Hepatocyte (in vitro differentiated cells): ENCODE results near the gene JMJD1C. TPM values are rescaled to one million over a fixed set of nuclear protein-coding genes. Genes with fewer than 3 reads are reported as not detected.

Experiments
- DNase-seq: peaks from one replicate; pipeline ENCODE4 v3.0.0-alpha.2; 2016; ENCODE audit warnings: low spot score
- H2AFZ ChIP-seq: fragments of 200-600 bp; sonication (generic); 2 replicates; pipeline ENCODE4 v1.6.0; 2016; ENCODE audit warnings: antibody characterized with exemption, mild to moderate bottlenecking
- H3K27ac ChIP-seq: fragments of 200-600 bp; sonication (generic); 2 replicates; pipeline ENCODE4 v1.5.1; 2016; ENCODE audit warnings: mild to moderate bottlenecking
- H3K27me3 ChIP-seq: fragments of 200-600 bp; sonication (generic); 2 replicates; pipeline ENCODE4 v1.6.1; 2016
- H3K36me3 ChIP-seq: fragments of 200-600 bp; sonication (generic); replicated peaks from 2 replicates; pipeline ENCODE4 v1.5.1; 2016; ENCODE audit warnings: low read depth; ENCODE audit not compliant: insufficient read depth
- H3K4me1 ChIP-seq: fragments of 200-600 bp; sonication (generic); 2 replicates; pipeline ENCODE4 v1.5.1; 2016; ENCODE audit warnings: mild to moderate bottlenecking, moderate library complexity; ENCODE audit not compliant: insufficient read depth
- H3K4me2 ChIP-seq: fragments of 200-600 bp; sonication (generic); 2 replicates; pipeline ENCODE4 v1.6.0; 2016
- H3K4me3 ChIP-seq: fragments of 200-600 bp; sonication (generic); 2 replicates; pipeline ENCODE4 v1.5.1; 2016; ENCODE audit warnings: mild to moderate bottlenecking
- H3K79me2 ChIP-seq: fragments of 200-600 bp; sonication (generic); 2 replicates; pipeline ENCODE4 v1.6.0; 2017; ENCODE audit warnings: mild to moderate bottlenecking
- H3K9me2 ChIP-seq: fragments of 200-600 bp; sonication (generic); replicated peaks from 2 replicates; pipeline ENCODE4 v1.6.0; 2017; ENCODE audit warnings: mild to moderate bottlenecking; ENCODE audit not compliant: insufficient read depth
- H3K9me3 ChIP-seq: fragments of 200-600 bp; sonication (generic); 2 replicates; pipeline ENCODE4 v1.5.1; 2016; ENCODE audit warnings: low read depth, mild to moderate bottlenecking
- H4K20me1 ChIP-seq: fragments of 200-600 bp; sonication (generic); 2 replicates; pipeline ENCODE4 v1.6.0; 2016; ENCODE audit warnings: mild to moderate bottlenecking; ENCODE audit not compliant: insufficient read depth, poor library complexity, severe bottlenecking
- EZH2 ChIP-seq: fragments of 200-600 bp; sonication (generic); IDR thresholded peaks from 2 replicates; pipeline ENCODE4 v1.6.1; 2016; ENCODE audit warnings: antibody characterized with exemption, mild to moderate bottlenecking, borderline replicate concordance
- EZH2phosphoT487 ChIP-seq: fragments of 200-600 bp; sonication (generic); IDR thresholded peaks from one replicate; pipeline ENCODE4 v1.6.1; 2018; ENCODE audit warnings: antibody characterized with exemption, mild to moderate bottlenecking, low read depth, moderate library complexity; ENCODE audit not compliant: unreplicated experiment, severe bottlenecking
- WGBS: methylation state at CpG from one replicate; pipeline ENCODE4 v1.1.6; 2016; ENCODE audit warnings: low lambda C conversion rate; ENCODE audit errors: missing lambda C conversion rate; 5-methylcytosine and 5-hydroxymethylcytosine counted together
- polyA plus RNA-seq: library from polyadenylated mRNA; unstranded; fragments of >200 nt; fragmentation: Nextera tagmentation; extraction: Ambion mirVana; gene quantifications from 2 replicates; pipeline ENCODE4 v1.2.1, GENCODE V29; 2016
- total RNA-seq: library from RNA; depleted of rRNA; stranded (reverse); fragments of >200 nt; gene quantifications from 2 replicates; pipeline ENCODE4 v1.2.3, GENCODE V29; 2014
- TF ChIP-seq, protein P1 (sequence below): fragments of 200-600 bp; sonication (generic); IDR thresholded peaks from 2 replicates; pipeline ENCODE4 v1.5.1; 2016; ENCODE audit warnings: antibody characterized with exemption, mild to moderate bottlenecking; ENCODE audit not compliant: poor library complexity

JMJD1C gene
- total and polyA plus RNA-seq, 2 experiments from 2014 or later: 43.2 to 177 TPM

DNA sequence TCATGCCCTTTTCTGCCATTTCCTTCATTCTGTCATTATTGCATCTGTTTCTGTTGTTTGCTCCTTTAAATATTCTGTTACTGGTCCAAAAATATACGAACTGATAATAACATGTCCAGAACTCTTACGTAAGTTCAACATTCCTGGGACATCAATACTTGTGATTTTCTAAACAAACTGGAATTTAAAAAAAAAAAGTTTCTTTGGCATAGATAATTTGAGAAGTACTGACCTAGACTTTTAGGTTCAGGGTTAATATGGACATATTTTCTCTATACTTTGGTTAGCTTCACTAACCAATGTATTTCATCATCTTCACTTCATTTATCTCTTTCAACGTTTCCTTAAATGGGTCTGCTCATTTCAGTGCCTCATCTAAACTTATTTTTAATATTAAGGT is 147.3 kb downstream of the JMJD1C start:
- Histone ChIP-seq H3K36me3 (no peaks in the 10 kb centered on the region), H2AFZ (no peak overlapping the region), H3K79me2 (peaks cover 53% of the 10 kb centered on the region), H4K20me1 (peaks cover 6% of the 10 kb centered on the region), H3K9me2 (no peaks in the 10 kb centered on the region), H3K4me3 (no peak overlapping the region), H3K27ac (no peak overlapping the region), H3K4me1 (no peaks in the 10 kb centered on the region), H3K9me3 (no peaks in the 10 kb centered on the region), H3K4me2 (no peak overlapping the region), H3K27me3 (no peaks in the 10 kb centered on the region)
- no peak for DNase-seq
- TF ChIP-seq, protein P1, sequence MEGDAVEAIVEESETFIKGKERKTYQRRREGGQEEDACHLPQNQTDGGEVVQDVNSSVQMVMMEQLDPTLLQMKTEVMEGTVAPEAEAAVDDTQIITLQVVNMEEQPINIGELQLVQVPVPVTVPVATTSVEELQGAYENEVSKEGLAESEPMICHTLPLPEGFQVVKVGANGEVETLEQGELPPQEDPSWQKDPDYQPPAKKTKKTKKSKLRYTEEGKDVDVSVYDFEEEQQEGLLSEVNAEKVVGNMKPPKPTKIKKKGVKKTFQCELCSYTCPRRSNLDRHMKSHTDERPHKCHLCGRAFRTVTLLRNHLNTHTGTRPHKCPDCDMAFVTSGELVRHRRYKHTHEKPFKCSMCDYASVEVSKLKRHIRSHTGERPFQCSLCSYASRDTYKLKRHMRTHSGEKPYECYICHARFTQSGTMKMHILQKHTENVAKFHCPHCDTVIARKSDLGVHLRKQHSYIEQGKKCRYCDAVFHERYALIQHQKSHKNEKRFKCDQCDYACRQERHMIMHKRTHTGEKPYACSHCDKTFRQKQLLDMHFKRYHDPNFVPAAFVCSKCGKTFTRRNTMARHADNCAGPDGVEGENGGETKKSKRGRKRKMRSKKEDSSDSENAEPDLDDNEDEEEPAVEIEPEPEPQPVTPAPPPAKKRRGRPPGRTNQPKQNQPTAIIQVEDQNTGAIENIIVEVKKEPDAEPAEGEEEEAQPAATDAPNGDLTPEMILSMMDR: no peak
- 83% methylated on average over 3 of the region's 3 CpGs for WGBS

DNA sequence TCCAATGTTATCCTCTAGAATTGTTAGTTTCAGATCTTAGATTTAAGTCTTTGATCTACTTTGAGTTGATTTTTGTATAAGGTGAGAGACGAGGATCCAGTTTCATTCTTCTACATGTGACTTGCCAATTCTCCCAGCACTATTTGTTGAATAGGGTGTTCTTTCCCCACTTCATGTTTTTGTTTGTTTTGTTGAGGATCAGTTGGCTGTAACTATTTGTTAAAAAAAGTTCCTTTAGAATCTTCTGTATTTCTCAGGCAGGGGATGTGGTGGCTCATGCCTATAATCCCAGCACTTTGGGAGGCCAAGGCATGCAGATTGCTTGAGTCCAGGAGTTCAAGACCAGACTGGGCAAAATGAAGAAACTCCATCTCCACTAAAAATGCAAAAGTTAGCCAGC is 151.8 kb downstream of the JMJD1C start:
- no peaks in the 10 kb centered on the region for H3K27me3 ChIP-seq
- 79% methylated on average over 1 of the region's 1 CpG for WGBS
- DNase-seq: no peak
- no peak for TF ChIP-seq EZH2
- TF ChIP-seq EZH2phosphoT487: no peak
- TF ChIP-seq, protein P1: no peak
- H3K4me1 ChIP-seq: no peaks in the 10 kb centered on the region
- no peaks in the 10 kb centered on the region for H3K9me2 ChIP-seq
- no peak overlapping the region for H3K4me2 ChIP-seq
- H3K9me3 ChIP-seq: no peaks in the 10 kb centered on the region
- no peak overlapping the region for H3K4me3 ChIP-seq
- no peak overlapping the region for H3K27ac ChIP-seq
- peaks cover 50% of the 10 kb centered on the region for H3K79me2 ChIP-seq
- no peaks in the 10 kb centered on the region for H4K20me1 ChIP-seq
- no peak overlapping the region for H2AFZ ChIP-seq
- no peaks in the 10 kb centered on the region for H3K36me3 ChIP-seq

DNA sequence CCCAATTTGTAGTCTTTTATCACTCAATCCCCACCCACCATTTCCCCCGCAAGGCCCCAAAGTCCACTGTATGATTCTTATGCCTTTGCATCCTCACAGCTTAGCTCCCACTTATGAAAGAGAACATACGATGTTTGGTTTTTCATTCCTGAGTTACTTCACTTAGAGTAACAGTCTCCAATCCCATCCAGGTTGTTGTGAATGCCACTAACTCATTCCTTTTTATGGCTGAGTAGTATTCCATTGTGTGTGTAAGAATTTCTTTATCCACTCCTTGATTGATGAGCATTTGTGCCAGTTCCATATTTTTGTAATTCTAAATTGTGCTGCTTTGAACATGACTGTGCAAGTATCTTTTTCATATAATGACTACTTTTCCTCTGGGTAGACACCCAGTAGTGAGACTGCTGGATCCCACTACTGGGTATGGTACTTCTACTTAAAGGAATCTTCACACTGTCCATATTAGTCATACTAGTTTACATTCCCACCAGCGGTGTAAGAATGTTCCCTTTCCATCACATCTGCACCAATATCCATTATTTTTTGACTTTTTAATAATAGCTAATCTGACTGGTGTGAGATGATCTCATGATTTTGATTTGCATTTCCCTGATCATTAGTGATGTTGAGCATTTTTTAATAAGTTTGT is 152.6 kb downstream of the JMJD1C start:
- DNase-seq: no peak
- H4K20me1 ChIP-seq: no peaks in the 10 kb centered on the region
- no peak overlapping the region for H3K4me3 ChIP-seq
- H3K9me2 ChIP-seq: no peaks in the 10 kb centered on the region
- no peaks in the 10 kb centered on the region for H3K4me1 ChIP-seq
- H2AFZ ChIP-seq: no peak overlapping the region
- H3K4me2 ChIP-seq: no peak overlapping the region
- TF ChIP-seq EZH2 (no peak), EZH2phosphoT487 (no peak)
- TF ChIP-seq, protein P1: no peak
- H3K27ac ChIP-seq: no peak overlapping the region
- WGBS: 99% methylated on average over 3 of the region's 3 CpGs
- H3K27me3 ChIP-seq: no peaks in the 10 kb centered on the region
- peaks cover 50% of the 10 kb centered on the region for H3K79me2 ChIP-seq
- H3K9me3 ChIP-seq: no peaks in the 10 kb centered on the region
- no peaks in the 10 kb centered on the region for H3K36me3 ChIP-seq

DNA sequence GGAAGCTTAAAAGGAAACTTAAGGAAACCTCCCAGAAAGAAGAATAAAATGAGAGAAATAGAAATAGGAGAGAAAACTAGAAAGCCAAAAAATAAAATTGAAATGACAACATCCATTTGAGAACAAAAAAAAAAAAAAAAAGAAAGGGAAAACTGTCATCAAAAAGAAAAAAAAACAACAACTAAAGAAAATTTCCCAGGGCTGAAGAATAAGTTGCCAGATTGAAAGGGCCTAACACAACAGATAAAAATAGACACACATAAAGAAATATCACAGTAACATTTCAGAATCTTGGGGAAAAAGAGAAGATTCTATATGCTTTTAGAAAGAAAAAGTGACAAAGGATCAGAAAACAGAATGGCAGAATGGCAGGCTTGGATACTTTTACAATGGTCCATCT is 157.1 kb downstream of the JMJD1C start:
- TF ChIP-seq, protein P1: no peak
- TF ChIP-seq EZH2phosphoT487: no peak
- TF ChIP-seq EZH2: no peak
- peaks cover 65% of the 10 kb centered on the region for H3K79me2 ChIP-seq

More for the DNA sequence above, 157.1 kb downstream of the JMJD1C start:
- no peaks in the 10 kb centered on the region for H3K4me1 ChIP-seq
- H3K9me2 ChIP-seq: no peaks in the 10 kb centered on the region
- no peak for DNase-seq
- no peaks in the 10 kb centered on the region for H4K20me1 ChIP-seq
- no peak overlapping the region for H3K27ac ChIP-seq
- H3K4me3 ChIP-seq: no peak overlapping the region
- no peak overlapping the region for H2AFZ ChIP-seq
- no peak overlapping the region for H3K4me2 ChIP-seq
- no peaks in the 10 kb centered on the region for H3K9me3 ChIP-seq
- no peaks in the 10 kb centered on the region for H3K36me3 ChIP-seq
- H3K27me3 ChIP-seq: no peaks in the 10 kb centered on the region
